GM21786 (cell line): ENCODE data around the gene IL12RB1.
"Not testable (repeated sequence)": the region's sequence is repeated elsewhere in the genome, so short reads cannot be mapped to it uniquely, and the experiment has no call there.

ENCODE experiments used
- ATAC-seq: cut with Tn5 transposase; IDR thresholded peaks from one replicate; pipeline ENCODE4 v1.9.1; 2021; ENCODE audit not compliant: unreplicated experiment

The IL12RB1 gene

GRCh38 chr19:18112989-18113478 is 26.3 kb upstream of the IL12RB1 start:
- ATAC-seq, result no peak

GRCh38 chr19:18110609-18111232 is 24.0 kb upstream of the IL12RB1 start:
- ATAC-seq, result no peak

- no peak for ATAC-seq
Observed at GRCh38 chr19:18109733-18110608, 23.2 kb upstream of the IL12RB1 start.

GRCh38 chr19:18109341-18109732 is 22.6 kb upstream of the IL12RB1 start:
- no peak for ATAC-seq

GRCh38 chr19:18108897-18109296 is 22.2 kb upstream of the IL12RB1 start:
- no peak for ATAC-seq

GRCh38 chr19:18107235-18107634 is 20.5 kb upstream of the IL12RB1 start:
- no peak for ATAC-seq

- not testable (repeated sequence) for ATAC-seq
Observed at GRCh38 chr19:18105259-18105658, 18.5 kb upstream of the IL12RB1 start.

GRCh38 chr19:18104793-18105131 is 18.0 kb upstream of the IL12RB1 start:
- ATAC-seq, result no peak

GRCh38 chr19:18102916-18103542 is 16.3 kb upstream of the IL12RB1 start:
- no peak for ATAC-seq

GRCh38 chr19:18101268-18101667 is 14.5 kb upstream of the IL12RB1 start:
- no peak for ATAC-seq

- no peak for ATAC-seq
Observed at GRCh38 chr19:18100710-18101109, 14.0 kb upstream of the IL12RB1 start.

- ATAC-seq, result no peak
Observed at GRCh38 chr19:18099623-18099995, 12.9 kb upstream of the IL12RB1 start.

GRCh38 chr19:18098891-18099622 is 12.3 kb upstream of the IL12RB1 start:
- peak; percentile 68 for ATAC-seq

- ATAC-seq, result no peak
Observed at GRCh38 chr19:18097993-18098890, 11.5 kb upstream of the IL12RB1 start.

GRCh38 chr19:18097217-18097992 is 10.7 kb upstream of the IL12RB1 start, which contains the start of gene MAST3:
TSS of gene MAST3 (plus strand) at chr19:18097778. CDS start at chr19:18097793, 15 bp downstream.
- no peak for ATAC-seq

GRCh38 chr19:18096258-18096657 is 9.5 kb upstream of the IL12RB1 start:
- no peak for ATAC-seq

GRCh38 chr19:18093439-18094161 is 6.9 kb upstream of the IL12RB1 start:
- no peak for ATAC-seq

- no peak for ATAC-seq
Observed at GRCh38 chr19:18091217-18091608, 4.5 kb upstream of the IL12RB1 start.
